Erythroblast (primary cell): ENCODE results near the gene PTEN.

Experiments
- GATA1 ChIP-seq: IDR thresholded peaks from 2 replicates; pipeline ENCODE4 v1.6.1; 2011; ENCODE audit warnings: low read depth, mild to moderate bottlenecking, control low read depth, low read length, moderate library complexity
- POLR2A ChIP-seq: IDR thresholded peaks from 2 replicates; pipeline ENCODE4 v1.6.1; 2011; ENCODE audit warnings: mild to moderate bottlenecking, low read length

DNA sequence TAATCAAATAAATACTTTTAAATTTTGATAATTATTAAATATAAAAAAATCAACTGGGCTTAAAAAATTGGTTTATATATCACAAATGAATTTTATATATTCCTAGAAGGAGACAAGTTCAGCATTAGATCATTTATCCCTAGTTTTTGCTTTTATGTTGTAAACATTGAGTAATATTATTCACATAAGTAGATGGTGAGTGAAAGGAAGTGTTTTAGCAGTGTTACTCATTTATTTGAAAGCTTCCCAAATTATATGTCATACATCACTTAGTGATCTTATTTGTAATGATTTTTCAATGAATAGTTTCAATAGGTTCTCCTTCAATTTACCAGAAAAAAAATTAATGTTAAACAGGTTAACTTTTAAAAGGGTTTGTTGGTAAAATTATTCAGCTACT, 15.9 kb upstream of the PTEN start:
- TF ChIP-seq POLR2A (no peak), GATA1 (no peak)
